Peyer's patch (tissue), 4 donors: ENCODE results near the gene RAB5A. TPM values are rescaled to one million over a fixed set of nuclear protein-coding genes. Genes with fewer than 3 reads are reported as not detected.

ENCODE experiments used
- DNase-seq, 3 donors: peaks; one replicate each; pipeline ENCODE4 v3.0.0-alpha.2; 2017 to 2019
- H3K27ac ChIP-seq, 4 donors: fragments of 200-600 bp; sonication (generic); one replicate each; pipeline ENCODE4 v1.5.1; 2016 to 2019
- H3K27me3 ChIP-seq, 2 donors: fragments of 200-600 bp; sonication (generic); one replicate each; pipeline ENCODE4 v1.5.1; 2019
- H3K36me3 ChIP-seq, 3 donors: fragments of 200-600 bp; sonication (generic); one replicate each; pipeline ENCODE4 v1.5.1; 2016 to 2019
- H3K4me1 ChIP-seq, 4 donors: fragments of 200-600 bp; sonication (generic); one replicate each; pipeline ENCODE4 v1.5.1; 2016 to 2019
- H3K4me3 ChIP-seq, 4 donors: fragments of 200-600 bp; sonication (generic); 1 replicate in 3 of 4; 2 replicates in 1 of 4; pipeline ENCODE4 v1.5.1; 2016 to 2019; ENCODE audit warnings: mild to moderate bottlenecking in 1 of 4
- H3K9me3 ChIP-seq, 4 donors: fragments of 200-600 bp; sonication (generic); one replicate each; pipeline ENCODE4 v1.5.1; 2016 to 2019; ENCODE audit warnings: mild to moderate bottlenecking in 1 of 4
- CTCF ChIP-seq, 6 experiments: fragments of 450-650 bp in 4 of 6; fragments of 200-600 bp in 2 of 6; sonication (generic) in 1 of 6; IDR thresholded peaks; one replicate each; pipeline ENCODE4 v1.5.1; 2017 to 2019; ENCODE audit warnings: antibody characterized with exemption in 6 of 6, mild to moderate bottlenecking in 3 of 6, moderate library complexity in 1 of 6
- POLR2A ChIP-seq, 2 donors: fragments of 450-650 bp; IDR thresholded peaks; one replicate each; pipeline ENCODE4 v1.5.1; 2017; ENCODE audit warnings: antibody characterized with exemption in 2 of 2, mild to moderate bottlenecking in 2 of 2, moderate library complexity in 2 of 2
- total RNA-seq, 4 donors: library from RNA; depleted of rRNA; stranded (reverse); fragments of >200 nt; gene quantifications; one replicate each; pipeline ENCODE4 v1.1.0, GENCODE V29; 2016

The RAB5A gene
- total RNA-seq, 4 donors from 2014 or later, result 56.9 to 80.4 (median 66.2) TPM

- H3K27ac ChIP-seq, result no peak overlapping the region
- H3K9me3 ChIP-seq, result no peaks in the 10 kb centered on the region
- TF ChIP-seq CTCF (IDR thresholded peaks at IDR 0.05) (no peak), POLR2A (IDR thresholded peaks at IDR 0.05) (no peak)
- no peak for DNase-seq
- H3K4me1 ChIP-seq, result no peaks in the 10 kb centered on the region
- H3K36me3 ChIP-seq, result no peaks in the 10 kb centered on the region
- no peak overlapping the region for H3K4me3 ChIP-seq
- H3K27me3 ChIP-seq, result no peaks in the 10 kb centered on the region
These were observed 9.2 kb upstream of the RAB5A start for GRCh38 chr3:19937459-19938294.

GRCh38 chr3:19938295-19938627 lies 8.6 kb upstream of the RAB5A start:
- Histone ChIP-seq H3K36me3 (no peaks in the 10 kb centered on the region), H3K4me3 (no peak overlapping the region), H3K27ac (no peak overlapping the region), H3K9me3 (no peaks in the 10 kb centered on the region), H3K27me3 (no peaks in the 10 kb centered on the region), H3K4me1 (no peaks in the 10 kb centered on the region)
- TF ChIP-seq POLR2A (IDR thresholded peaks at IDR 0.05) (no peak), CTCF (IDR thresholded peaks at IDR 0.05) (no peak)
- no peak for DNase-seq

GRCh38 chr3:19940643-19941042 lies 6.3 kb upstream of the RAB5A start:
- no peaks in the 10 kb centered on the region for H3K9me3 ChIP-seq
- no peaks in the 10 kb centered on the region for H3K27me3 ChIP-seq
- no peak for TF ChIP-seq CTCF (IDR thresholded peaks at IDR 0.05)
- TF ChIP-seq POLR2A (IDR thresholded peaks at IDR 0.05), result no peak
- no peak overlapping the region for H3K4me3 ChIP-seq
- no peak overlapping the region for H3K27ac ChIP-seq
- no peak for DNase-seq
- H3K36me3 ChIP-seq, result no peaks in the 10 kb centered on the region
- H3K4me1 ChIP-seq, result no peaks in the 10 kb centered on the region

GRCh38 chr3:19945534-19945933 lies 1.4 kb upstream of the RAB5A start:
- Histone ChIP-seq H3K4me3 (peak overlapping the region in 3 of 4 donors; percentile 62 to 97 (median 86)), H3K36me3 (no peaks in the 10 kb centered on the region), H3K9me3 (no peaks in the 10 kb centered on the region), H3K4me1 (peaks cover 0 to 19% (median 2%) of the 10 kb centered on the region in 4 donors), H3K27ac (peak overlapping the region in 3 of 4 donors; percentile 92 to 99 (median 99)), H3K27me3 (no peaks in the 10 kb centered on the region)
- peak in 1 of 3 donors; percentile 78 for DNase-seq
- no peak for TF ChIP-seq CTCF (IDR thresholded peaks at IDR 0.05)
- TF ChIP-seq POLR2A (IDR thresholded peaks at IDR 0.05), result peak; percentile 42 to 86

GRCh38 chr3:19945969-19946831 lies 697 bp upstream of the RAB5A start:
- peak in 1 of 6 experiments; percentile 2 for TF ChIP-seq CTCF (IDR thresholded peaks at IDR 0.05)
- no peak for TF ChIP-seq POLR2A (IDR thresholded peaks at IDR 0.05)
- peak overlapping the region; percentile 92 to 99 (median 96) for H3K27ac ChIP-seq
- H3K27me3 ChIP-seq, result no peaks in the 10 kb centered on the region
- no peaks in the 10 kb centered on the region for H3K9me3 ChIP-seq
- peak overlapping the region; percentile 62 to 97 (median 82) for H3K4me3 ChIP-seq
- peak in 2 of 3 donors; percentile 50 to 55 for DNase-seq
- peaks cover 0 to 19% (median 2%) of the 10 kb centered on the region in 4 donors for H3K4me1 ChIP-seq
- no peaks in the 10 kb centered on the region for H3K36me3 ChIP-seq
